ENCODE data around the gene TES.
A peak's percentile ranks its signal among the peaks of the same experiment; 100 is the strongest.

- TF ChIP-seq, protein P1, sequence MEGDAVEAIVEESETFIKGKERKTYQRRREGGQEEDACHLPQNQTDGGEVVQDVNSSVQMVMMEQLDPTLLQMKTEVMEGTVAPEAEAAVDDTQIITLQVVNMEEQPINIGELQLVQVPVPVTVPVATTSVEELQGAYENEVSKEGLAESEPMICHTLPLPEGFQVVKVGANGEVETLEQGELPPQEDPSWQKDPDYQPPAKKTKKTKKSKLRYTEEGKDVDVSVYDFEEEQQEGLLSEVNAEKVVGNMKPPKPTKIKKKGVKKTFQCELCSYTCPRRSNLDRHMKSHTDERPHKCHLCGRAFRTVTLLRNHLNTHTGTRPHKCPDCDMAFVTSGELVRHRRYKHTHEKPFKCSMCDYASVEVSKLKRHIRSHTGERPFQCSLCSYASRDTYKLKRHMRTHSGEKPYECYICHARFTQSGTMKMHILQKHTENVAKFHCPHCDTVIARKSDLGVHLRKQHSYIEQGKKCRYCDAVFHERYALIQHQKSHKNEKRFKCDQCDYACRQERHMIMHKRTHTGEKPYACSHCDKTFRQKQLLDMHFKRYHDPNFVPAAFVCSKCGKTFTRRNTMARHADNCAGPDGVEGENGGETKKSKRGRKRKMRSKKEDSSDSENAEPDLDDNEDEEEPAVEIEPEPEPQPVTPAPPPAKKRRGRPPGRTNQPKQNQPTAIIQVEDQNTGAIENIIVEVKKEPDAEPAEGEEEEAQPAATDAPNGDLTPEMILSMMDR (IDR thresholded peaks at IDR 0.05; ENCODE audit: low read depth, low read length), result peak; percentile 71
- TF ChIP-seq, protein P2, sequence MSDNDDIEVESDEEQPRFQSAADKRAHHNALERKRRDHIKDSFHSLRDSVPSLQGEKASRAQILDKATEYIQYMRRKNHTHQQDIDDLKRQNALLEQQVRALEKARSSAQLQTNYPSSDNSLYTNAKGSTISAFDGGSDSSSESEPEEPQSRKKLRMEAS (IDR thresholded peaks at IDR 0.05; ENCODE audit: low read depth, low read length), result peak; percentile 21; the same call in 1 of the 2 replicates
Measured at GRCh38 chr7:116258734-116259133, 48.4 kb downstream of the TES start.
